Stimulated activated CD4-positive, alpha-beta T cell treated with anti-CD3 and anti-CD28 coated beads, Interleukin-15, amount 100 ng/mL, for 24 hours (primary cell): ENCODE measurements around the gene DDX5.
"Not testable (repeated sequence)": the region's sequence is repeated elsewhere in the genome, so short reads cannot be mapped to it uniquely, and the experiment has no call there.

Experiments
- DNase-seq: peaks from one replicate; pipeline ENCODE4 v3.0.0-alpha.2; 2020

The DDX5 gene

GRCh38 chr17:64506576-64507412, 705 bp upstream of the DDX5 start, which contains the start of gene CEP95:
CEP95 (plus strand) TSS chr17:64506977; CDS start chr17:64507098, 121 bp downstream.
- DNase-seq: peak; percentile 97

DNA sequence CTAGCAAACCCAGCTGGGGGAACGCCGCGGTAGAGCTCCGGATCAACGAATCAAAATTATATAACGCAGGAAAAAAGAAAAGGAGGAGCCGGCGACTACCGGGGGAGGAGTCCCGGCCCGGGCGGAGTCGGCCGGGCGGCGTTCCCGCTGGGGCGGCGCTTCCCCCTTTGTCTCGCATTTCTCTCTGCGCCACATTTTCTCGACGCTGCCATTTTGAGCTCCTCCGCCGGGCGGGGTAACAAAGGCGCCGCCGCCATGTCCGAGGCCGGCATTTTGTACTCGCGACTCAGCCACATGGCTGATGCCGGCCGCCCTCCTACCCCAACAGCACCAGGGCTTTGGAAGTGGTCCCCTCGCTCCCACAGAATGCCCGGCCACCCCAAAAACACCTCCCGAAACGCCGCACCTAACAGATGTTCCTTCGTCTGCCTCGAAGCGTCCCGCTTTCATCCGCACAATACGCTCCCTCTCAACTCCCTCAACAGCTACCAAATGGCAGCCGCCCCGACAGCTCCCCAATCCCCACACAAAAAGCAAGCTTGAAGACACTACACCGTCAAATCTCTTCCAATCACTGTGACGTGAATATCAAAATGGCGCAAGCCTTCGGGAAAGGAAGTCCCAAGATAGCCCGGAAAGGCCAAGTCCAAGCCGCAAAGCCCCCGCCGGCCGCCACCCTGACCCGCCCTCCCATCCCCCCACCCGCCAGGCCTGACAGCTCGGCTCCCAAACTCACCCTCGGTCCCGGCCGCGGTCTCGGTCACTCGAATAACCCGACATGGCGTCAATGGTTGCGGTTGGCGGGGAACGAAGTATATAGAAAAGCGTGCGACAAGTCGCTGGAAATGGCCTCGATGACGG, 519 bp downstream of the DDX5 start:
- peak; percentile 88 for DNase-seq

- DNase-seq: no peak
Observed at GRCh38 chr17:64504769-64505339, 1.2 kb downstream of the DDX5 start.

DNA sequence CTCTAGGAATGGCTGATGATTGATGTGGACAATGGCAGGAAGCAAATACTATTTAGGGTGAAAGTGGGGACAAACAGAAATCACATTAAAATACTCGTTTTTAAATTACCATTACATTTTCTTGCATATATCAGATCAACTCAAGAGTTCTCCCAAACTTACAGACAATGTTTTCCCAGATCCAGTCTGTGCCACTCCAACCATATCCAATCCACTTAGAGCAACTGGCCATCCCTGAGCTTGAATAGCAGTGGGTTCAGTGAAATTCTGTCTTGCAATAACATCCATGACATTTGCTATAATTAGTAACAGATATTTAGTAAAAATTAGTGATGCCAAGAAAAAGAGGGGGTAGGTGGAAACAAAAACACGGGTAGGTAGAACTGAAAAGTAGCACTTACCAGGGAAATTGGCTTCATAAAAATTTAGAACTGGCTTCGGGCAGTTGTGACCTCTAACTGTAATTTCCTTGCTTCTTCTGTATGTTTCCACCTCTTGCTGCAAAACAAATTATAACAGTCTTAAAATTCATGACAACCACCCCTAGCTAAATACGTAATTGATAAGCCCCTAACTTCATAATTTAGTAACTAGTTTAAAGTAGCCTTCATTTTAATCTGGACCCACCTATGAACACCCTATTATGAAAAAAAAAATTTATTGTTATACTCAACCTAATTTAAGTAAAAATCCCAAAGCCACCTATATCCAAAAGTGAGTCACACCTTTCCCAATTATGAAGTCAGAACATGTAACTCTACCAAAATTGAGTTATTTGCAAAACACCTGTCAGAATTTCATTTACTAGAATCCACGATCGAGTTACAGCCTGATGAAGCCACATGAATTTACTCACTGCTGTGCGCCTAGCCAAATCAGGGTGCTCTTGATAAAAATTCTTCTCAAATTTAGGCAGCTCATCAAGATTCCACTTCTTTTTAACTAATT, 2.0 kb downstream of the DDX5 start:
- DNase-seq: no peak

GRCh38 chr17:64503341-64503740, 2.7 kb downstream of the DDX5 start:
- no peak for DNase-seq

GRCh38 chr17:64502809-64503208, 3.3 kb downstream of the DDX5 start:
- no peak for DNase-seq

DNA sequence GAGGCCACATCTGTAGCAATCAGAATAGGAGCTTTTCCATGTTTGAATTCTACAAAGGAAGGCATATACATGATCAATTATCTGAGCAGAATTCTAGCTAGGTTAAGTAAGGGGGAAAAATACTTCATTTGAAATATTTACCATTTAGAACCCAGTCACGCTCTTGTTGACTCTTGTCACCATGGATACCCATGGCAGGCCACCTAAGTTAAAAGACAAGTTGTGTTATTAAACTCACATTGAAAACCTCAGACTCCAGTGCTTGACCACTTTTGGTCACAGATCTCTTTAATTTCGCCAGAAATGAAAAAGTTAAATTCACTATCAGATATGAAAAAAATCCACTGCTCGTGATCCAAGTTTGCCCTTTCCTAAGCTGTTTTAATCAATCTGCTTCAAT, 4.1 kb downstream of the DDX5 start:
- DNase-seq: no peak

DNA sequence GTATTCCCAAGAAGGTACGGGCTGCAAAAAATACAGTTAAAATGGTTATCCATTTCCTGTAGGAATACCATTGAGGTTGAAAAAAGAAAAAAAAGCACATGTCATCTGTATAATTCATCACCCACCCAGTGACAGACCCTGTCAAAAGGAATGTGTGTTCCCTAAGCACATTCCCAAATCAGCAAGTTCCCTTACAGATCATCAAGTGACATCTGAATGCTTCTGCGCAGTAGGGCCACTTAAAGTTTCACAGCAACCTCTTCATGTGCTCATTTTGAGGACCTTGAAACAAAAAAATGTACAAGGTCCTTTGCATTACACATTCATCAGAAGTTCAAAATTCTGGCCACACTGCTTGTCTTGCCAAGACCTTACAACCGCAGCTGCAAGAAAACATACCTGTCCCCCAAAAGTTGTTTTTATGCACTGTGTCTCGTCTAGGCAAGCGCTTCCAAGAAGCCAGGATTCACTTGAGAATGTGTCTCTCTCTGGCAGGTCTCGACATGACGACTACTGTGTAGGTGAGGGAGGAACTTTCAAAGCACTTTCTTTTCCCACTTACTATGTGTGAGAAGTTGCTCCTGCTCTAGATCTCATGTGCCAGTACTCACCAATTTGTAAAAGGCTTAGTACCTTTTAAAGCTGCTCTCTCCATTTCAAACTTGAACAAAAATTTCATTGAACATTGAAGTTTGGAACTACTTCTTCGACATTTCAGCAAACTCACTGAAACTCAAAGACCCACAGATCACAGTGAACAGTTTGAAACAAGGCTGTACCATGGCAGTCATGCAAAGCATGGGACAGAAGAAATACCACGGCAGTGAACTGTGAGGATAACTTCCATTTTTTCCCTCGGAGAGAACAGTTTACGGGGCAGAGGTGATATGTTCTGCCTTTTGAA, 5.0 kb downstream of the DDX5 start:
- DNase-seq: no peak

- DNase-seq: no peak
Observed at GRCh38 chr17:64500487-64500859, 5.6 kb downstream of the DDX5 start.

- no peak for DNase-seq
Observed at GRCh38 chr17:64499805-64500486, 6.1 kb downstream of the DDX5 start.

DNA sequence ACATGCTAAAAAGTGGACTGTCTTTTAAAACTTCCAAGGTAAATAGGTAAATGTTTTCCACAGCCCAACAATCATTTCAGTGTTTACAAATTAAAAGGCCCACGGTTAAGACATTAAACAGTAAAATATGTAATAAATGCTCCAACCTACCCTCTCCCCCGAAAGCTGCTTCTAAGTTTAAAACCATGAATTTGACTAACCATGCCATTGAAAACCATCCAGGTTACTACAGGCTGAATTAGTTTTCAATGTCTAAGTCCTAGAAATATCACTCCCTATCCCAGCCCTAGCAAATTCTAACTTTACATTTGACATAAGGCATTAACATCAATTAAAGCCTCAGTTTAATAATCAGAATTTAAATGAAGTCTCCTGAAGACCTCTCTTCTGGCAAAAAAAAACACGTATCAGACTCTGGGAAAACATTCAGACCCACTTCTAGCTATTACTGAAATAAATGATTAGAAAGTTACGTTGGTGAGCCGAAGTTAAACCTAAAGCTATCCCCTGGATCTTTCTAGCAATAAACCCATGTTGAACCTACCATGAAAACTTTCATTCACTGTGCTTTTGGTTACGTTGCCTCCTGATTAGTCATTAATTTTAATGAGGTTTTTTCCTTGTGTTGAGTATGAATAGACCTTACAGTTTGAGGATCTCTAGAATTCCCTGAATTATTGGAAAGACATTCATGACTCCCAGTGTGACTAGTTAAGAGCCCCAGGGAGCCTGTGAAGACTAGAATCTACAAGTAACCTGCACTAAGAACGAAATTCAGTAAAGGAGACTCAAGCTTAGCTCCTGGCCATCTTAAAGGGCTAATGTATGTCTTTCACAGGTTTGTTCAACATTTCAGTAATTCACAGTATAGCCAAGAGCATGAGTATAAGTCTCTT, 7.5 kb downstream of the DDX5 start:
- no peak for DNase-seq

DNA sequence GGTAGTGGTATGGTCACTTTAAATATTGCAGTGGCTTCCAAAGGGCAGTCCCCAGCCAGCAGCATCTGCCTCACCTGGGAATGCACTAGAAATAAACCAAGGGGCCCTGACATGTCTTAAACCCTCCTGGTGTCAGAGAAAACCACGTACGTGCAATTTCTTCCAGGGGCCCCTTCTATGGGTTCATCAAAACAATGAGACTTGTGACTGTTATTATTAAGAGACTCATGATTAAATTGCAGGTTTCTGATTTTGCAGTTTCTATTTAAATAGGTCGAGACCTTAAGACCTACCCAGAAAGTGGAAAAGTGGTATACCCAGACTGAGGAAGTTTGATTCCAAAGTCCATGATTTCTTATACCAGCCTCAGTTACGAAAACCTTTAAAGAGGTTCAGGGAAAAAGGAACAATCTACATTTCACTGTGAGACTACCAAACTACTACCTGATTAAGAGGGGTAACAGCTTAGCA, 8.5 kb downstream of the DDX5 start:
- DNase-seq: no peak

- DNase-seq: peak; percentile 97
Observed at GRCh38 chr17:64496786-64497564, 9.1 kb downstream of the DDX5 start, which contains the start of gene POLG2. POLG2 (minus strand) TSS chr17:64497054; CDS start chr17:64496968, 86 bp downstream.

- DNase-seq: no peak
Observed at GRCh38 chr17:64496348-64496785, 9.7 kb downstream of the DDX5 start.

DNA sequence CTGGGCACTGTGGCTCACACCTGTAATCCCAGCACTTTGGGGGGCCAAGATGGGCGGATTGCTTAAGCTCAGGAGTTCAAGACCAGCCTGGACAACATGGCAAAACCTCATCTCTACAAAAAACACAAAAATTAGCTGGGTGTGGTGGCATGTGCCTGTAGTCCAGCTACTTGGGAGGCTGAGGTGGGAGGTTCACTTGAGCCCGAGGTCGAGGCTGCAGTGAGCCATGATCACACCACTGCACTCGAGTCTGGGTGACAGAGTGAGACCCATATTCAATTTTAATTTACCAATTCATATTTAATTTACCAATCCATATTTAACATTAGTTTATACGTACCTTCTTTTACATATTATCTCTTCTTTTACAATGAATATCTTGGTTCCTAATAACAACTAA, 10.8 kb downstream of the DDX5 start:
- not testable (repeated sequence) for DNase-seq

DNA sequence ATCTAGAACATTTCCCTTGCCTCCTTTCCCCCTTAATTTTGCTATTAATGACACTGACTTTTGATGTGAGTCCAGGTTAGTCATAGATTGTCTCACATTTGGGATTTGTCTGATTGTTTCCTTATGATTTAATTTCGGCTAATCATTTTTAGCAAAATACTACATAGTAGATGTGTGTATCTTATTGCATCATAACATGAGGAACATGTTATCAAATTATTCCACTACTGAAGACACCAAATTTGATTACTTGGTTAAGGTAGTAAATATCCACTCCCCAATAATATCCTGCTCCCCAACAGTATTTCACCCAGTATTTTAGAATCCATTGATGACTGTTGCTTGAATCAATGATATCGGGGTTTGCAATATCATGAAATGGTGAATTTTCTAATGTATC, 12.0 kb downstream of the DDX5 start:
- no peak for DNase-seq

- DNase-seq: peak; percentile 28
Observed at GRCh38 chr17:64492481-64493109, 13.5 kb downstream of the DDX5 start.

GRCh38 chr17:64491994-64492393, 14.1 kb downstream of the DDX5 start:
- no peak for DNase-seq
